GM18526 (cell line): ENCODE data around the gene CRYBB1.

Source experiments
- POLR2A ChIP-seq: IDR thresholded peaks from 3 replicates; pipeline ENCODE4 v1.6.1; 2011; ENCODE audit not compliant: insufficient read length; ENCODE audit errors: extremely low read depth

The CRYBB1 gene

GRCh38 chr22:26574001-26574723, 43.7 kb downstream of the CRYBB1 start:
- TF ChIP-seq POLR2A = no peak

GRCh38 chr22:26573026-26573662, 44.7 kb downstream of the CRYBB1 start:
- TF ChIP-seq POLR2A = no peak

- no peak for TF ChIP-seq POLR2A
These were observed 46.8 kb downstream of the CRYBB1 start for GRCh38 chr22:26570864-26571525.

DNA sequence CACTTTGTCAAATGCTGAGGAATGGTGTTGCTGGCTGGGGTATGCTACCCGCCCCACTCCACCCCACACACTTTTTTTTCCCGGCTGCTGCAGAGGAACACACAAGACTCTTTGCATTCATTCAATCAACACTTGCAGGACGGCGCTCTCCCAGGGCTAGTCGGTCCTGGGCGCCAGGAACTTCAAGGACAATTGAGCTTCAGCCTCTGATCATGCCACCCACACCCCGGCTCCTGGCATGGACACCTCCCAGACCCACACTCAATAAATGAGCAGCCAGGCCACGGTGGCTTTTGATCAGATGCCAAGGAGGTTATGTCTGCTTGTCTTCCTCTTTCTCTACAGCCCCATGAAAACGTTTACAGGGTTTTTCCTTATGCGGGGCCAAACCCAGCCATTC, 47.7 kb downstream of the CRYBB1 start:
- TF ChIP-seq POLR2A = no peak

GRCh38 chr22:26568207-26568706, 49.6 kb downstream of the CRYBB1 start:
- no peak for TF ChIP-seq POLR2A

GRCh38 chr22:26567610-26568009, 50.2 kb downstream of the CRYBB1 start:
- TF ChIP-seq POLR2A = no peak

DNA sequence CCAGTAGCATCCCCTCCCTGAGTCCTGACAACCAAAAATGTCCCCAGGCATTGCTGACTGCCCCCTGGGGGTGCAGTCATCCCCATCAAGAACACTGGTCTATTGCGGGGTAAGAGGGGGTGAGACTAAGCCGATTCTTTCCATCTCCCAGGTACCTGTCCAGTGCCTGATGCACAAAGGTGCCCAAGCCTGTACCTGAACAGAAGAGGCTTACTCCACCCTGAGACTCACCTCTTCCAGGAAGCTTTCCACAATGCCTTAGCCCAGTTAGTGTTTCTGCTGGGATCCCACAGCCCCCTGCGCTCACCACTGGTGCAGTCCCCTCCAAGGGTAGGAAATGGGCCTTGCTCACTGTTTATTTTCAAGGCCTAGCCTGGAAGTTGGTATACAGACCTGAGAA, 50.8 kb downstream of the CRYBB1 start:
- TF ChIP-seq POLR2A = no peak

- no peak for TF ChIP-seq POLR2A
These were observed 51.9 kb downstream of the CRYBB1 start for GRCh38 chr22:26565889-26566288.

DNA sequence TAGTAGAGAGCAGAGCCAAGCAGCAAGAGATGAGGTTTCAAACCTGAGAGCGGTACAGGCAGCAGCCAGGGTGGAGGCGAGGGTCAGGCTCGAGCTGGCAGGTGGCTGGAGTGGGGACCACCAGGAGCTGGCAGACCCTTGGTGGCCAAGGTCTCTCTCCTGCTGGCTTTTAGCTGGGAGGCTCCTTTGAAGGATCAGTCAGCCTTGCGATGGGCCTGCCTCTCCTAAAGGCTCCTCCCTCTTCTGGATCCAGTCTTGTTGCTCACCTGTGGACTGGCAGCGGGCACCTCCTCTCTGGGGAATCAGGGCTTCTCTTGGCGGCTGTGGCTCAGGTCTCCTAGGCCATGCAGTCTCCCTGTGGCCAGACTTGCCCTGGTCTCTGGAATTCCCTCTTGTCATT, 52.6 kb downstream of the CRYBB1 start:
- TF ChIP-seq POLR2A = no peak

GRCh38 chr22:26564672-26565071, 53.2 kb downstream of the CRYBB1 start:
- TF ChIP-seq POLR2A = no peak

- TF ChIP-seq POLR2A = no peak
These were observed 53.6 kb downstream of the CRYBB1 start for GRCh38 chr22:26564181-26564580.

DNA sequence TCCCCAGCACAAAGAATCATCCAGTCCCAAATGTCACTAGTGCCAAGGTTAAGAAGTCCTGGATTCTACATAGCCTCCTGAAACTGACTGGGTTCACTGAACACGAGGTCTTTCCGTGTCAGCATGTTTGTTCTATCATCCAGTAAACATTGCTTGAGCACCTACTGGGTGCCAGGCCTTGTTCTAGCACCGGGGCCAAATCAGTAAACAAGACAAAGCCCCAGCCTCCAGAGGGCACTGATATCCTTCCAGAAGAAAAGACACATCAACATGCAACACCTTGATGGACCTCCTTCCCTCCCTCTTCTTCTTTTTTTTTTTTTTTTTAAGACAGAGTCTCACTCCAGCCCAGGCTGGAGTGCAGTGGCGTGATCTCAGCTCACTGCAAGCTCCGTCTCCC, 54.8 kb downstream of the CRYBB1 start:
- TF ChIP-seq POLR2A = no peak

- TF ChIP-seq POLR2A = no peak
These were observed 55.9 kb downstream of the CRYBB1 start for GRCh38 chr22:26561756-26562417.

GRCh38 chr22:26559961-26560575, 57.8 kb downstream of the CRYBB1 start:
- no peak for TF ChIP-seq POLR2A

DNA sequence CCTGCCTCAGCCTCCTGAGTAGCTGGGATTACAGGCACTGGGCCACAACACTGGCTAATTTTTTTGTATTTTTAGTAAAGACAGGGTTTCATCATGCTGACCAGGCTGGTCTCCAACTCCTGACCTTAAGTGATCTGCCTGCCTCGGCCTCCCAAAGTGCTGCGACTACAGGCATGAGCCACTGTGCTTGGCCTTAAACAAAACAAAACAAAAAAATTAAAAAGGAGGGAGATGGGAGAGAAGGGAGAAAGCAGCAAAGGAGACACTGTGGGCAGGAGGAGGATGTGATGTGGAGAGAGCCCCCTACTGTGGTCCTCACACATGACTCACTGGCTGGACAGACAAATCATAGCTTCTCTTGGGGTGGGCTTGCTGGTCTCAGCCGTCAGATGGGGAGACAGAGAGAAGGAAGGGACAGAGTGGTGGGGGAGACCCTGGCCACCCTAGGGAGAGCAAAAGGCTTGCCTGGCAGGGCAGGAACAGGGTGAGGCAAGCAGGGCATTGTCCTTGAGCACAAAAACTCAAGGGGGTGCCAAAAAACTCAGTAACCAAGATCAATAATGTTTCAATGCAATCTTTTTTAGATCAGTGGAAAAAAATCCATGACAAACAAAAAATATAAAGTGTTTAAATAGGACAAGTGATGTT, 59.5 kb downstream of the CRYBB1 start:
- no peak for TF ChIP-seq POLR2A
